H1 (cell line): ENCODE measurements around the gene NAA25. TPM values are rescaled to one million over a fixed set of nuclear protein-coding genes. Genes with fewer than 3 reads are reported as not detected.

ENCODE experiments used
- CTCF ChIA-PET: fragments of 300-600 bp; sonication (Branson Sonifier 250); formaldehyde crosslinking; loops from one replicate; lab custom pipeline; 2021; ENCODE audit not compliant: partially characterized antibody; lab: Charles Lee
- POLR2A ChIA-PET: fragments of 300-600 bp; sonication (Branson Sonifier 250); formaldehyde crosslinking; loops from one replicate; lab custom pipeline; 2021; ENCODE audit warnings: inconsistent platforms; ENCODE audit not compliant: partially characterized antibody; lab: Charles Lee
- DNase-seq, 2 experiments: peaks; one replicate each; pipeline versions ENCODE4 v3.0.0 to v3.0.0-alpha.2; 2010 to 2022; ENCODE audit warnings: low spot score in 2 of 2, low read depth in 1 of 2, mixed read lengths in 1 of 2
- FAIRE-seq: peaks from 2 replicates; lab custom pipeline; 2011; peaks lifted over from hg19 to GRCh38; lab: Jason Lieb, UNC
- H2AFZ ChIP-seq: 2 replicates; pipeline ENCODE4 v1.8.1; 2012; ENCODE audit warnings: low read length, inconsistent platforms
- H2AK5ac ChIP-seq: 2 replicates; pipeline ENCODE4 v1.6.1; 2013; ENCODE audit warnings: low read depth, low read length
- H2BK120ac ChIP-seq: replicated peaks from 2 replicates; pipeline ENCODE3; 2013; ENCODE audit warnings: low read depth, low read length, inconsistent platforms
- H2BK12ac ChIP-seq: 2 replicates; pipeline ENCODE4 v1.6.1; 2013; ENCODE audit warnings: low read depth, low read length
- H2BK15ac ChIP-seq: 2 replicates; pipeline ENCODE4 v1.6.1; 2013; ENCODE audit warnings: low read length
- H2BK20ac ChIP-seq: 2 replicates; pipeline ENCODE4 v1.6.1; 2013; ENCODE audit warnings: low read length
- H2BK5ac ChIP-seq: 2 replicates; pipeline ENCODE4 v1.6.1; 2013; ENCODE audit warnings: low read depth, low read length
- H3K14ac ChIP-seq: 2 replicates; pipeline ENCODE4 v1.6.1; 2013; ENCODE audit warnings: inconsistent platforms; ENCODE audit not compliant: insufficient read length
- H3K18ac ChIP-seq: 2 replicates; pipeline ENCODE4 v1.6.1; 2013; ENCODE audit warnings: low read length; ENCODE audit errors: extremely low read depth
- H3K23ac ChIP-seq: 2 replicates; pipeline ENCODE4 v1.6.1; 2013; ENCODE audit warnings: inconsistent platforms; ENCODE audit not compliant: insufficient read length
- H3K23me2 ChIP-seq: 2 replicates; pipeline ENCODE4 v1.6.1; 2013; ENCODE audit warnings: low read depth, low read length
- H3K27ac ChIP-seq: 2 replicates; pipeline ENCODE4 v1.6.1; 2011; ENCODE audit warnings: low read depth, low read length, inconsistent platforms
- H3K27me3 ChIP-seq, 4 experiments: replicated peaks in 1 of 4; 1 replicate in 1 of 4; 2 replicates in 3 of 4; pipeline versions ENCODE4 v1.6.1 to v1.8.1; 2011 to 2013; ENCODE audit warnings: low read length in 3 of 4, mild to moderate bottlenecking in 3 of 4, inconsistent platforms in 2 of 4, mixed read lengths in 2 of 4, moderate library complexity in 1 of 4; ENCODE audit not compliant: control insufficient read depth in 3 of 4, insufficient read depth in 3 of 4; ENCODE audit errors: extremely low read depth in 1 of 4
- H3K36me3 ChIP-seq, 4 experiments: 2 replicates each; pipeline versions ENCODE4 v1.6.1 to v1.8.1; 2011 to 2013; ENCODE audit warnings: mild to moderate bottlenecking in 4 of 4, low read length in 3 of 4, moderate library complexity in 2 of 4, control low read depth in 1 of 4, inconsistent platforms in 1 of 4; ENCODE audit not compliant: insufficient read depth in 4 of 4, control insufficient read depth in 2 of 4
- H3K4ac ChIP-seq: replicated peaks from 2 replicates; pipeline ENCODE3; 2013; ENCODE audit warnings: low read length, low read depth, mixed read lengths, inconsistent platforms; ENCODE audit not compliant: insufficient read length
- H3K4me1 ChIP-seq, 4 experiments: replicated peaks in 1 of 4; 1 replicate in 1 of 4; 2 replicates in 3 of 4; pipeline versions ENCODE4 v1.6.1 to v1.8.1; 2011 to 2013; ENCODE audit warnings: low read length in 3 of 4, inconsistent platforms in 2 of 4, mixed read lengths in 1 of 4; ENCODE audit not compliant: insufficient read depth in 4 of 4, control insufficient read depth in 3 of 4
- H3K4me2 ChIP-seq, 2 experiments: 2 replicates each; pipeline versions ENCODE4 v1.6.1 to v1.8.1; 2011 to 2013; ENCODE audit warnings: low read depth in 2 of 2, low read length in 2 of 2, control low read depth in 1 of 2, inconsistent platforms in 1 of 2, mild to moderate bottlenecking in 1 of 2; ENCODE audit not compliant: insufficient read depth in 1 of 2
- H3K4me3 ChIP-seq, 4 experiments: fragments of 200-600, 300-600 bp in 1 of 4; sonication (generic), shearing (Covaris generic), sonication (Bioruptor Twin) in 1 of 4; 2 replicates each; pipeline versions ENCODE4 v1.5.1 to v1.8.1; 2011 to 2016; ENCODE audit warnings: low read length in 4 of 4, low read depth in 3 of 4, control low read depth in 2 of 4, inconsistent platforms in 2 of 4, mild to moderate bottlenecking in 2 of 4, mixed read lengths in 1 of 4, moderate library complexity in 1 of 4; ENCODE audit not compliant: insufficient read depth in 2 of 4; ENCODE audit errors: extremely low read depth in 1 of 4
- H3K56ac ChIP-seq: replicated peaks from 2 replicates; pipeline ENCODE3; 2013; ENCODE audit warnings: low read depth, mild to moderate bottlenecking, mixed read lengths, low read length, inconsistent platforms; ENCODE audit not compliant: insufficient read length
- H3K79me1 ChIP-seq: 2 replicates; pipeline ENCODE4 v1.6.1; 2013; ENCODE audit warnings: low read depth, low read length, control low read depth
- H3K79me2 ChIP-seq, 2 experiments: 2 replicates each; pipeline versions ENCODE4 v1.6.1 to v1.8.1; 2012 to 2013; ENCODE audit warnings: low read length in 2 of 2, mild to moderate bottlenecking in 2 of 2, inconsistent platforms in 1 of 2; ENCODE audit not compliant: insufficient read depth in 2 of 2, control insufficient read depth in 1 of 2
- H3K9ac ChIP-seq, 4 experiments: replicated peaks in 1 of 4; 1 replicate in 1 of 4; 2 replicates in 3 of 4; pipeline versions ENCODE4 v1.6.1 to v1.8.1; 2011 to 2013; ENCODE audit warnings: low read depth in 3 of 4, low read length in 3 of 4, control low read depth in 2 of 4, mild to moderate bottlenecking in 2 of 4, moderate library complexity in 2 of 4, inconsistent platforms in 1 of 4; ENCODE audit errors: extremely low read depth in 1 of 4
- H3K9me3 ChIP-seq, 2 experiments: 2 replicates each; pipeline versions ENCODE4 v1.6.1 to v1.8.1; 2012 to 2013; ENCODE audit warnings: mild to moderate bottlenecking in 2 of 2, moderate library complexity in 2 of 2, control low read depth in 1 of 2, inconsistent platforms in 1 of 2, low read depth in 1 of 2, low read length in 1 of 2, mixed read lengths in 1 of 2; ENCODE audit not compliant: insufficient read depth in 2 of 2
- H4K20me1 ChIP-seq, 2 experiments: replicated peaks in 1 of 2; 2 replicates each; pipeline versions ENCODE3 to v1.8.1; 2011 to 2013; ENCODE audit warnings: inconsistent platforms in 2 of 2, low read length in 2 of 2, mild to moderate bottlenecking in 1 of 2; ENCODE audit not compliant: insufficient read depth in 2 of 2, control insufficient read depth in 1 of 2
- H4K5ac ChIP-seq: 2 replicates; pipeline ENCODE4 v1.6.1; 2013; ENCODE audit warnings: low read length, low read depth, mixed read lengths, inconsistent platforms; ENCODE audit not compliant: insufficient read length
- H4K8ac ChIP-seq: 2 replicates; pipeline ENCODE4 v1.8.0; 2013; ENCODE audit warnings: mild to moderate bottlenecking, moderate library complexity, low read length, inconsistent platforms; ENCODE audit not compliant: insufficient read depth; ENCODE audit errors: extremely low read depth
- H4K91ac ChIP-seq: replicated peaks from 2 replicates; pipeline ENCODE3; 2013; ENCODE audit warnings: low read length, mixed read lengths, inconsistent platforms; ENCODE audit not compliant: insufficient read length
- BACH1 ChIP-seq: IDR thresholded peaks from 2 replicates; pipeline ENCODE4 v1.6.1; 2012; ENCODE audit warnings: low read length, improper control_type of control experiment
- EGR1 ChIP-seq: IDR thresholded peaks from 2 replicates; pipeline ENCODE4 v1.6.1; 2011; ENCODE audit warnings: low read depth, low read length, borderline replicate concordance
- JUN ChIP-seq: IDR thresholded peaks from 2 replicates; pipeline ENCODE4 v1.6.1; 2011; ENCODE audit warnings: low read depth, mild to moderate bottlenecking, improper control_type of control experiment, low read length
- NRF1 ChIP-seq: IDR thresholded peaks from 2 replicates; pipeline ENCODE4 v1.6.1; 2011; ENCODE audit warnings: mild to moderate bottlenecking, low read depth, low read length, improper control_type of control experiment
- RXRA ChIP-seq: IDR thresholded peaks from 2 replicates; pipeline ENCODE4 v1.6.1; 2011; ENCODE audit warnings: low read depth, mild to moderate bottlenecking, low read length, moderate library complexity; ENCODE audit not compliant: insufficient read depth
- SIN3A ChIP-seq, 2 experiments: IDR thresholded peaks in 1 of 2; conservative IDR thresholded peaks in 1 of 2; 2 replicates each; pipeline ENCODE4 v1.6.1; 2011 to 2012; ENCODE audit warnings: low read length in 2 of 2, improper control_type of control experiment in 1 of 2, low read depth in 1 of 2, mild to moderate bottlenecking in 1 of 2
- SP2 ChIP-seq: IDR thresholded peaks from 2 replicates; pipeline ENCODE4 v1.6.1; 2012; ENCODE audit warnings: mild to moderate bottlenecking, low read length, inconsistent platforms
- SP4 ChIP-seq: IDR thresholded peaks from 2 replicates; pipeline ENCODE4 v1.6.1; 2012; ENCODE audit warnings: low read length, inconsistent platforms
- SRF ChIP-seq: IDR thresholded peaks from 2 replicates; pipeline ENCODE4 v1.6.1; 2011; ENCODE audit warnings: mild to moderate bottlenecking, low read depth, low read length, moderate library complexity
- YY1 ChIP-seq: IDR thresholded peaks from 2 replicates; pipeline ENCODE4 v1.6.1; 2011; ENCODE audit warnings: low read depth, mild to moderate bottlenecking, low read length
- WGBS, 2 experiments: shearing (Covaris generic) in 1 of 2; methylation state at CpG; one replicate each; pipeline versions ENCODE4 v1.1.6 to v1.1.7; 2013 to 2015; ENCODE audit warnings: low lambda C conversion rate in 2 of 2, mixed read lengths in 2 of 2, inconsistent platforms in 1 of 2, low coverage in 1 of 2, missing lambda C conversion rate in 1 of 2; ENCODE audit not compliant: insufficient replicate concordance in 2 of 2, insufficient coverage in 1 of 2, insufficient read length in 1 of 2; ENCODE audit errors: extremely low coverage in 1 of 2, missing lambda C conversion rate in 1 of 2; 5-methylcytosine and 5-hydroxymethylcytosine counted together
- polyA plus RNA-seq, 7 experiments: library from polyadenylated mRNA; depleted of rRNA in 3 of 7; stranded (reverse) in 5 of 7; unstranded in 2 of 7; fragments of >200 nt in 5 of 7; fragments of 200-250 nt in 2 of 7; gene quantifications; 1 replicate in 5 of 7; 2 replicates in 1 of 7; 4 replicates in 1 of 7; pipeline versions ENCODE4 v1.2.1 to v1.2.3, GENCODE V29; 2011 to 2013; ENCODE audit warnings: missing spikeins in 2 of 7, mixed read lengths in 2 of 7
- total RNA-seq: library from RNA; stranded (reverse); fragmentation: NEBNext Ultra II Directional; extraction: Animal tissue kit (Norgen Biotek cat#: 25700); gene quantifications from 2 replicates; pipeline ENCODE4 v1.2.1, GENCODE V29; 2021
- TF ChIP-seq, protein P1 (sequence below): IDR thresholded peaks from 2 replicates; pipeline ENCODE4 v1.6.1; 2011; ENCODE audit warnings: low read depth, mild to moderate bottlenecking, low read length; ENCODE audit not compliant: insufficient read depth
- TF ChIP-seq, protein P2 (sequence below): IDR thresholded peaks from 2 replicates; pipeline ENCODE4 v1.6.1; 2012; ENCODE audit warnings: inconsistent platforms

NAA25 gene
- total and polyA plus RNA-seq, 2 of the 8 experiments (the other 6 are each of a cell fraction or from before 2014, with no cell fraction given) = 10.8 to 60.3 TPM

DNA sequence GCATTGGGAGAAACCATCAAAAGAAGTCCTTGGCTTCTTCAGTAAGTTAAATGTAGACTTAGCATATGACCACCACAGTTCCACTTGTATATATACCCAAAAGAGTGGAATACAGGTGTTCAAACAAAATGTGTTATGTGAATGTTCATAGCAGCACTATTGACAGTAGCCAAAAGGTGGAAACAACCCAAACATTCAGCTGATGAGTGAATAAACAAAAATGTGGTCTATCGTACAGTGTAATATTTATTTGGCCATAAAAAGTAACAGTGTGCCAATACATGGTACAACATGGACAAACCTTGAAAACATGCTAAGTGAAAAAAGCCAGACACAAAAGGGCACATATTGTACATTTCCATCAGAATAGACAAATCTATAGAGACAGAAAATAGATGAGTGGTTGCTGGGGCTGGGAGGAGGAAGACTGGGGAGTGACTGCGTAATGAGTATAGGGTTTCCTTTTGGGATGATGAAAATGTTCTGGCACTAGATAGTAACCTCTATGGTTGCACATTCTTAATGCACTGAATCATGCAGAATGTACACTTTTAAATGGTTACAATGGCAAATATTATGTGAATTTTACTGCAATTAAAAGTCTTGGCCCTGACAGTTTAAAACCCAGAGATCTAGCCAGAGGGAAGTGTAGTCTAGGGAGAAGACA is 89.9 kb downstream of the NAA25 start:
- Histone ChIP-seq H3K9me3 (no peaks in the 10 kb centered on the region), H3K14ac (no peak overlapping the region), H2BK15ac (no peak overlapping the region), H4K91ac (no peak overlapping the region), H2AFZ (no peak overlapping the region), H3K4me1 (peaks cover 0 to 4% (median 4%) of the 10 kb centered on the region in 4 experiments; a peak in 4 of 7 replicates), H2BK12ac (no peak overlapping the region), H3K9ac (no peak overlapping the region), H3K4ac (no peak overlapping the region), H3K36me3 (peaks cover 10 to 70% (median 44%) of the 10 kb centered on the region in 4 experiments), H4K20me1 (peaks cover 22 to 23% of the 10 kb centered on the region in 2 experiments), H2BK5ac (no peak overlapping the region), H3K27me3 (no peaks in the 10 kb centered on the region), H4K8ac (no peak overlapping the region), H3K4me3 (no peak overlapping the region), H3K23ac (no peak overlapping the region), H3K56ac (no peak overlapping the region), H3K23me2 (peaks cover 2% of the 10 kb centered on the region), H3K27ac (no peak overlapping the region; the same call in 1 of the 2 replicates), H4K5ac (no peak overlapping the region), H2AK5ac (no peak overlapping the region), H2BK20ac (no peak overlapping the region), H3K79me1 (peaks cover 26% of the 10 kb centered on the region), H3K18ac (no peak overlapping the region), H3K79me2 (peaks cover 20 to 81% of the 10 kb centered on the region in 2 experiments), H2BK120ac (no peak overlapping the region), H3K4me2 (no peak overlapping the region)
- FAIRE-seq (no peak), DNase-seq (no peak)
- ChIA-PET CTCF (interaction anchor here (1.0 kb wide), 1 partner anchor 15 kb away, joined by 4 read pairs; no protein-coding TSS in a partner anchor), POLR2A (interaction anchor here (1.2 to 1.8 kb wide), 4 partner anchors 10 to 149 kb away, joined by 3 to 4 read pairs (median 4); no protein-coding TSS in a partner anchor)
- 97% methylated on average over 2 of the region's 2 CpGs; no CpG with 5 or more reads in 1 of the 2 experiments for WGBS, 2 experiments
- TF ChIP-seq EGR1 (no peak), JUN (no peak), SP2 (no peak), SIN3A (conservative IDR thresholded peaks at IDR 0.05 in 1 of 2, IDR thresholded peaks at IDR 0.05 in 1 of 2; ENCODE audit: low read depth in 1 of 2, low read length in 2 of 2) (no peak), NRF1 (no peak), BACH1 (no peak), RXRA (no peak), SRF (no peak), YY1 (no peak), SP4 (no peak)
- TF ChIP-seq, protein P1, sequence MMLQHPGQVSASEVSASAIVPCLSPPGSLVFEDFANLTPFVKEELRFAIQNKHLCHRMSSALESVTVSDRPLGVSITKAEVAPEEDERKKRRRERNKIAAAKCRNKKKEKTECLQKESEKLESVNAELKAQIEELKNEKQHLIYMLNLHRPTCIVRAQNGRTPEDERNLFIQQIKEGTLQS = no peak
- TF ChIP-seq, protein P2, sequence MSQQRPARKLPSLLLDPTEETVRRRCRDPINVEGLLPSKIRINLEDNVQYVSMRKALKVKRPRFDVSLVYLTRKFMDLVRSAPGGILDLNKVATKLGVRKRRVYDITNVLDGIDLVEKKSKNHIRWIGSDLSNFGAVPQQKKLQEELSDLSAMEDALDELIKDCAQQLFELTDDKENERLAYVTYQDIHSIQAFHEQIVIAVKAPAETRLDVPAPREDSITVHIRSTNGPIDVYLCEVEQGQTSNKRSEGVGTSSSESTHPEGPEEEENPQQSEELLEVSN = no peak
